GM12874 (cell line): Measurements from ENCODE around the gene PLCXD1.

Experiments used
- TF ChIP-seq, protein P1 (sequence below): IDR thresholded peaks from 2 replicates; pipeline ENCODE4 v1.5.1; 2011; ENCODE audit warnings: low read depth, mild to moderate bottlenecking, control low read depth, low read length, moderate library complexity; ENCODE audit not compliant: insufficient read depth

PLCXD1 gene

DNA sequence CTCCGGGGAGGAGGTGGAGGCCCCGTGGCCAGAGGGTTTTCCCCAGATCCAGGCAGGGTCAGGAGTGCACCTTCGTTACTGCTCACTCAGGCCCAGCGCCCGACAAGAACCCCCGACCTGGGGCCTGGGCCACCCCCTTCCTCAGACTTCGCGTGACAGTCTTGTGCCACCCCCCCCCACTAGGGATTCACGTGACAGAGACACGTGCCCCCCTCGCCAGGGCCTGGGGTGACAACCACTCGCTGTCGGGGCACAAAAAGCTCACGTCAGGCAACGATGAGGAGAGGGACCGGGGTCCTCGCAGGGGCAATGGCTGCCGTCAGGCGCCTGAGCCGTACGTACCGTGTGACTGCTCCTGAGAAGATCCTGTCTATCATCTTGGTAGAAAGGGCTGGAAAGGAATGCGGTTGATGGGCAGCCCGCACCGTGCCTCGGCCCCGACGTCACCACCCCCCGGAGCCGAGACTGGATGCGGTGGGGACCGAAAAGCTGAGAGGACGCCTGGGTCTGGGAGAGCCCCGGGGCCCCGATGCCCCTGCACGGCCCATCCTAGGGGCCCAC, 60.4 kb downstream of the PLCXD1 start:
- TF ChIP-seq, protein P1, sequence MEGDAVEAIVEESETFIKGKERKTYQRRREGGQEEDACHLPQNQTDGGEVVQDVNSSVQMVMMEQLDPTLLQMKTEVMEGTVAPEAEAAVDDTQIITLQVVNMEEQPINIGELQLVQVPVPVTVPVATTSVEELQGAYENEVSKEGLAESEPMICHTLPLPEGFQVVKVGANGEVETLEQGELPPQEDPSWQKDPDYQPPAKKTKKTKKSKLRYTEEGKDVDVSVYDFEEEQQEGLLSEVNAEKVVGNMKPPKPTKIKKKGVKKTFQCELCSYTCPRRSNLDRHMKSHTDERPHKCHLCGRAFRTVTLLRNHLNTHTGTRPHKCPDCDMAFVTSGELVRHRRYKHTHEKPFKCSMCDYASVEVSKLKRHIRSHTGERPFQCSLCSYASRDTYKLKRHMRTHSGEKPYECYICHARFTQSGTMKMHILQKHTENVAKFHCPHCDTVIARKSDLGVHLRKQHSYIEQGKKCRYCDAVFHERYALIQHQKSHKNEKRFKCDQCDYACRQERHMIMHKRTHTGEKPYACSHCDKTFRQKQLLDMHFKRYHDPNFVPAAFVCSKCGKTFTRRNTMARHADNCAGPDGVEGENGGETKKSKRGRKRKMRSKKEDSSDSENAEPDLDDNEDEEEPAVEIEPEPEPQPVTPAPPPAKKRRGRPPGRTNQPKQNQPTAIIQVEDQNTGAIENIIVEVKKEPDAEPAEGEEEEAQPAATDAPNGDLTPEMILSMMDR, result no peak

DNA sequence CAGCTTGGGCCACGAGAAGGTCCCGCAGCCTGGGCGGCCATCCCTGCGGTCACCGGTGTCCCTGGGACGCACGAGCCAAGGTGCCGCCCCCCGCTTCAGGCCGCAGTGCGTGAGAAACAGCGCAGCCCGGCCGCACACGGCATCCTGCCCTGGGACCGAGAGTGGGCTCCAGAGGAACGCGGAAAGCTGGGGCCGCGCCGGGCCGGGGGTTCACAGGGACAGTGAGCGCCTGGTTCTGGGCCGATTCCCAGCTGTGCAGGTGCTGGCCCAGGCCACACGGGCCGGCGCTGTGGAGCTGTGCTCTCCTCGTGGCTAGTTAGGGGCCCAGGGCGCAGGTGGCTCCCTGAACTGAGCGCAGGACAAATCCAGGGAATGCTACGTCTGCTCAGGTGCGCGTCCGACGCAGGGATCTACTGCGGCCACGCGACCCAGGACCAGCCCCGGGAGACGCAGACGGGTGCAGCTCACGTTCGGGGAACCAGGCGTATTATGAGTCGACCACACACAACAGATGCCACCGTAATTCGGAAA, 63.3 kb downstream of the PLCXD1 start:
- TF ChIP-seq, protein P1, result no peak

DNA sequence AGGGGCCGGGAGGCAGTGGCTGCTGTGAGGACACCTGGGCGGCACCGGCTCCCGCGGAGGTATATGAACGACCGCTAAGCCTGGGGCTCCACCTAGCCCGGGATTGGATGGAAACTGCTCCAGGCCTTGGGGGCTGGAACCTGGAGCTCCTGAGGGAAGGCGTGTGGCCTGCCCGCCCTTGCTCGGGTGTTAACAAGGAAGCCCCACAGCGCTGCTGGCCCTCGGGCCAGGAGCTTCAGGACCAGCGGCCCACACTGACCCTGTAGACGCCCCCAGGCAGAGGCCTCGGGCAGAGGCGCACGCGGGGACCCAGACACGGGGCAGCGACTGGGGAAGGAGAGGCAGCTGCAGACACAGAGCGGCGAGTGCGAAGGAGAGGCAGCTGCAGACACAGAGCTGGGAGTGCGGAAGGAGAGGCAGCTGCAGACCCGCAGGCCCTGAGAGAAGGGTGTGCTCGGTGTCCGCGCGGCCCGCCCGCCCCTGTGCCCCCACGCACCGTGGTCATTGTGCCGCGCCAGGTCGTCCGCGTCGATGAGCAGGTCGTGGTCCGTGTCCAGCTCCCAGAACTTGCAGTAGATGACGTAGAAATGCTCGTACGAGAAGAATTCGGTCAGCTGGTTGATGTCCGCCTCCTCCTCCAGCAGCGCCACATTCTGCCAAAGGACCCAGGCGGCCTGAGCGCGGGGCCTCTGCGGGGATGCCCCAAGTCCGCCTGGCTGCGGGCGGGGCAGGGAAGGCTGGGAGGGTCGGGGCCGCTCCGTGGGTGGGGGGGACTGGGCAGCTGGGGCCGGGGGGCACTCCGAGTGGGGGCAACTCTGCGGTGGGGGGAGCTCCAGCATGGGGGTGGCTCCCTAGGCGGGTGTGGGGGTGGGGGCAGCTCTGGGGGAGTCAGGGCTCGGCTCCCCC, 64.1 kb downstream of the PLCXD1 start:
- TF ChIP-seq, protein P1, result no peak

DNA sequence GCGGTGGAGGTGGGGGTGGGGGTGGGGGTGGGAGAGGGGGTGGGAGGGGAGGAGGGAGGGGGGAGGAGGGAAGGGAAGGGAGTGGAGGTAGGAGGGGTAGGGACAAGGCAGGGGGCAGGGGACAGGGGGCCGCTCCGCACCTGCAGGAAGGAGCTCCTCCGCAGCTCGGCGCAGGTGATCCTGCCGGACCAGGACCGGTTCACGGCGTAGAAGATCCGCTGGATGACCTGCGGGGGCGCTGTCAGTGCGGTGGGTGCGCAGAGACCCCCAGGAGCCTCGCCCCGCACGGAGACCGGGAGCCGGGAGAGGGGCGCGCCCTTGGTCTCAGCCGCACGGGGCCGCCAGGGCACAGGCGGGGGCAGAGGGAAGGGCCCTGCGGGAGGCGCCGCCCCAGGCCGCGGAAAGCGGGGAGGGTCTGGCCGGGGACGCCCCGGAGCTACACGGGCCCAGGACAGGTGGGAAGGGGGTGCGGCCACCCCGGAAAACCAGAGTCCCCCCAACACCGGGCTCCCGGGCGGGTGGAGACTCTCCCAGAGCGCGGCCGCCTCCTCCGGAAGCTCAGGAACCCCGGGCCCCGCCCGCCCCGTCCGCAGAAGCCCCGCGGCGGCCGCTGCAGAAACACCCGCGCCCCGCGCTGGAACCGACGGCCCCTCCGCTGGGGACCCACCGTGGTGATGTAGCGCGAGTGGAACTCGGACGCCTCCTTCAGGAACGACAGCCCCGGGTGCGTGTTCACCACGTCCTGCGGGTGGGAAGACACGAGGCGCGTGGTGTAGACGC, 65.0 kb downstream of the PLCXD1 start:
- TF ChIP-seq, protein P1, result no peak

DNA sequence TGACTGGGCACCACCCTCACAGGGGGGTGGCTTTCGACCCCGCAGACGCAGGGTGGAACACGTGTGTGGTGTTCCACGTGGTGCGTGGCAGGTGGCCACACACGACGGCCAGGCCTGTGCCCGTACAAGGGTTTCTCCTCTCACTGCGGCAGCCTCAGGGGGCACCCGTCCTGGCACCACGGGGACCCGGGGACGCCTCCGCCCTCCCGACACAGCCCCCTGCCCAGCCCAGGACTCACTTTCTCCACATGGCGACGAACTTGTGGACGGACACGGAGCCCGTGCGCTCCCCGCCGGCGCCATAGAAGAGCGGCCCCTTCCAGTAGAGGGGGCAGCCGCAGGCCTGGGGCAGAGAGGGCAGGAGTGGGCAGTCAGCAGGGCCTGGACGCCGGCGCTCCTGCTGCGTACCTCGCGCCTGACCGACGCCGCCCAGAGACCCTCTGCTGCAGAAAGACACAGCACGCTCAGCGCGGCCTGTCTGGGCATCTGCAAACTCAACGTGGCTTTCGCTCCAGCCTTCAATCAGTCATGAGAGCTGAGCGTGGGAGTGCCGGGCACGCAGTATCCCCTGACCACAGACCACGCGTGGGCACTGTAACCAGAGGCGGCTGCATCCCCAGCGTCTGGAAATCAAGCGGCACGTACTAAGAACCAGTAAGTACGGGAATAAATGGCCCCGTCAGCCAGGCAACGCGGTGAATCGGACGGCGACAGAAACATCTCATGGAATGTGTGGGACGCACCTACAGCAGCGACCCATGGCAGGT, 66.4 kb downstream of the PLCXD1 start:
- TF ChIP-seq, protein P1, result no peak

DNA sequence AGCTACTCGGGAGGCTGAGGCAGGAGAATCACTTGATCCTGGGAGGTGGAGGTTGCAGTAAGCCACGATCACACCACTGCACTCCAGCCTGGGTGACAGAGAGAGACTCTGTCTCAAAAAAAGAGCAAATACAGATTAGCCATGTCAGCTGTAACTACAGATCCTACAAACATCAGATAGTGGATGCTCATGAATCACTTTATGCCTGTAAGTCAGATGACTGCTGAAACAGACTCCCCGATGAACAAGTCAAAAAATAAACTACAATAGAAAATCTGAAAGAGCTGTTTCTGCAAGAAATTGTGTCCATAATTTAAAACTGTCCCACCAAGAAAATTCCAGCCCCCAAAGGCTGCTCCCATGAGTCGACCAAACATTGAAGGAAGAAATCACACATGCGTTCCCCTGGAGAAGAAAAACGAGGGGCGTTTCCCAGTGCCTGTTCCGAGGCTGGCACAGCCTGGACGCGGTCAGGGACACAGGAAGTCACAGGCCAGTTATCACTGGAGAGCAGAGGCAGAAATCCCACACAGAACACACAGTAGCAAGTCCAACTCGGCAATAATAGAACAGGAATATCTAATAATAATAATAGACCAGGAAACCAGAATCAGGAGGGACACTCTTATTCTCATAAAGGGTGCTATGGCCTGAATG, 67.4 kb downstream of the PLCXD1 start:
- TF ChIP-seq, protein P1, result no peak
